CD4-positive, alpha-beta memory T cell (primary cell): Measurements from ENCODE around the gene DNAJB9. TPM values are rescaled to one million over a fixed set of nuclear protein-coding genes. Genes with fewer than 3 reads are reported as not detected.
A peak's percentile ranks its signal among the peaks of the same experiment; 100 is the strongest.

ENCODE experiments used
- CTCF ChIA-PET: fragments of 350-600 bp; sonication (Branson Sonifier 250); formaldehyde crosslinking; loops from one replicate; lab custom pipeline; 2021; ENCODE audit warnings: inconsistent platforms; ENCODE audit not compliant: partially characterized antibody; lab: Charles Lee
- POLR2A ChIA-PET: fragments of 350-600 bp; sonication (Branson Sonifier 250); formaldehyde crosslinking; loops from one replicate; lab custom pipeline; 2021; ENCODE audit not compliant: partially characterized antibody; lab: Charles Lee
- DNase-seq, 5 donors: peaks; one replicate each; pipeline versions ENCODE4 v3.0.0 to v3.0.0-alpha.2; 2020 to 2022; ENCODE audit warnings: mixed read lengths in 1 of 5
- H3K27ac ChIP-seq: one replicate; pipeline ENCODE4 v1.7.0; 2013; ENCODE audit warnings: low read depth, low read length
- H3K27me3 ChIP-seq: 2 replicates; pipeline ENCODE4 v1.7.0; 2013; ENCODE audit warnings: mild to moderate bottlenecking, low read length, moderate library complexity; ENCODE audit not compliant: insufficient read depth
- H3K36me3 ChIP-seq: 2 replicates; pipeline ENCODE4 v1.7.0; 2013; ENCODE audit warnings: mild to moderate bottlenecking, low read length, moderate library complexity; ENCODE audit not compliant: insufficient read depth
- H3K4me1 ChIP-seq: 2 replicates; pipeline ENCODE4 v1.7.0; 2013; ENCODE audit warnings: mild to moderate bottlenecking, low read length, moderate library complexity; ENCODE audit not compliant: insufficient read depth
- H3K4me3 ChIP-seq, 2 donors: one replicate each; pipeline ENCODE4 v1.7.0; 2013; ENCODE audit warnings: low read length in 2 of 2, mild to moderate bottlenecking in 1 of 2
- H3K9me3 ChIP-seq, 2 donors: one replicate each; pipeline ENCODE4 v1.7.0; 2013; ENCODE audit warnings: low read length in 2 of 2, control low read depth in 1 of 2; ENCODE audit not compliant: control insufficient read depth in 1 of 2
- H3K27ac Mint-ChIP-seq, 7 donors: one replicate each; pipeline ENCODE4 v1.8.0; 2020 to 2021; ENCODE audit warnings: mixed read lengths in 7 of 7, mild to moderate bottlenecking in 6 of 7, inconsistent platforms in 3 of 7, moderate library complexity in 3 of 7
- H3K27me3 Mint-ChIP-seq, 2 donors: one replicate each; pipeline ENCODE4 v1.8.0; 2020 to 2021; ENCODE audit warnings: mixed read lengths in 2 of 2
- H3K36me3 Mint-ChIP-seq, 2 donors: one replicate each; pipeline ENCODE4 v1.8.0; 2020 to 2021; ENCODE audit warnings: mixed read lengths in 2 of 2, inconsistent platforms in 1 of 2, mild to moderate bottlenecking in 1 of 2
- H3K4me1 Mint-ChIP-seq, 4 donors: one replicate each; pipeline ENCODE4 v1.8.0; 2020 to 2021; ENCODE audit warnings: mixed read lengths in 4 of 4, mild to moderate bottlenecking in 1 of 4
- H3K4me3 Mint-ChIP-seq, 8 donors: one replicate each; pipeline ENCODE4 v1.8.0; 2020 to 2021; ENCODE audit warnings: mixed read lengths in 8 of 8, mild to moderate bottlenecking in 7 of 8, moderate library complexity in 6 of 8, inconsistent platforms in 3 of 8
- H3K9me3 Mint-ChIP-seq, 8 donors: one replicate each; pipeline ENCODE4 v1.8.0; 2020 to 2021; ENCODE audit warnings: mixed read lengths in 8 of 8, mild to moderate bottlenecking in 5 of 8, inconsistent platforms in 3 of 8, moderate library complexity in 1 of 8
- intact Hi-C: fragments of 100-400 bp; cut with micrococcal nuclease; formaldehyde crosslinking; loops from one replicate; pipeline ENCODE4 v1.15.1; 2023
- polyA plus RNA-seq, 2 donors: library from polyadenylated mRNA; unstranded; fragments of 300-500 nt; fragmentation: Illumina TruSeq; gene quantifications; one replicate each; pipeline ENCODE4 v1.2.3, GENCODE V29; 2021
- total RNA-seq, 2 experiments: library from RNA; stranded (reverse); gene quantifications; one replicate each; pipeline ENCODE4 v1.2.3, GENCODE V29; 2021

Gene DNAJB9
- total and polyA plus RNA-seq, 4 experiments from 2014 or later, result 30.2 to 138 (median 46.4) TPM

GRCh38 chr7:108589199-108589598 lies 19.5 kb downstream of the DNAJB9 start:
- CTCF ChIA-PET, result no interaction called here
- no peaks in the 10 kb centered on the region for H3K4me1 Mint-ChIP-seq

GRCh38 chr7:108589874-108590273 lies 20.2 kb downstream of the DNAJB9 start:
- no peak overlapping the region for H3K27ac Mint-ChIP-seq
- POLR2A ChIA-PET, result no interaction called here
- no peaks in the 10 kb centered on the region for H3K36me3 Mint-ChIP-seq
- Histone ChIP-seq H3K4me1 (no peaks in the 10 kb centered on the region), H3K4me3 (no peak overlapping the region), H3K9me3 (no peaks in the 10 kb centered on the region), H3K36me3 (no peaks in the 10 kb centered on the region), H3K27me3 (no peaks in the 10 kb centered on the region), H3K27ac (no peak overlapping the region)
- no peak for DNase-seq
- CTCF ChIA-PET, result no interaction called here
- intact Hi-C loops, result no loop called here
- H3K9me3 Mint-ChIP-seq, result no peaks in the 10 kb centered on the region
- no peak overlapping the region for H3K4me3 Mint-ChIP-seq
- H3K4me1 Mint-ChIP-seq, result no peaks in the 10 kb centered on the region
- peaks cover 0 to 1% of the 10 kb centered on the region in 2 donors for H3K27me3 Mint-ChIP-seq

More at GRCh38 chr7:108589199-108589598, 19.5 kb downstream of the DNAJB9 start:
- Mint-ChIP-seq H3K36me3 (no peaks in the 10 kb centered on the region), H3K27me3 (peaks cover 0 to 1% of the 10 kb centered on the region in 2 donors), H3K9me3 (no peaks in the 10 kb centered on the region), H3K4me3 (no peak overlapping the region), H3K27ac (no peak overlapping the region)
- Histone ChIP-seq H3K27ac (no peak overlapping the region), H3K36me3 (no peaks in the 10 kb centered on the region), H3K4me3 (no peak overlapping the region), H3K9me3 (no peaks in the 10 kb centered on the region), H3K4me1 (no peaks in the 10 kb centered on the region), H3K27me3 (no peaks in the 10 kb centered on the region)
- intact Hi-C loops, result no loop called here
- POLR2A ChIA-PET, result no interaction called here
- DNase-seq, result no peak

- Histone ChIP-seq H3K27me3 (no peaks in the 10 kb centered on the region), H3K9me3 (no peaks in the 10 kb centered on the region), H3K4me1 (no peaks in the 10 kb centered on the region), H3K36me3 (no peaks in the 10 kb centered on the region), H3K4me3 (no peak overlapping the region), H3K27ac (no peak overlapping the region)
- Mint-ChIP-seq H3K27ac (no peak overlapping the region), H3K9me3 (no peaks in the 10 kb centered on the region), H3K27me3 (peaks cover 0 to 1% of the 10 kb centered on the region in 2 donors), H3K4me1 (no peaks in the 10 kb centered on the region), H3K4me3 (no peak overlapping the region), H3K36me3 (no peaks in the 10 kb centered on the region)
- POLR2A ChIA-PET, result no interaction called here
- no peak for DNase-seq
- intact Hi-C loops, result no loop called here
- CTCF ChIA-PET, result no interaction called here
Observed at GRCh38 chr7:108590606-108591005, 20.9 kb downstream of the DNAJB9 start.

- no peaks in the 10 kb centered on the region for H3K9me3 ChIP-seq
- no peak for DNase-seq
- no peaks in the 10 kb centered on the region for H3K36me3 ChIP-seq
- Mint-ChIP-seq H3K4me3 (no peak overlapping the region), H3K4me1 (no peaks in the 10 kb centered on the region), H3K27me3 (peaks cover 2 to 3% of the 10 kb centered on the region in 2 donors), H3K36me3 (no peaks in the 10 kb centered on the region), H3K9me3 (no peaks in the 10 kb centered on the region), H3K27ac (peak overlapping the region in 1 of 7 donors; percentile 15)
- intact Hi-C loops, result no loop called here
- POLR2A ChIA-PET, result no interaction called here
- CTCF ChIA-PET, result no interaction called here
- H3K4me3 ChIP-seq, result no peak overlapping the region
- no peaks in the 10 kb centered on the region for H3K4me1 ChIP-seq
- H3K27ac ChIP-seq, result no peak overlapping the region
- H3K27me3 ChIP-seq, result no peaks in the 10 kb centered on the region
Observed at GRCh38 chr7:108592646-108593201, 23.1 kb downstream of the DNAJB9 start.

DNA sequence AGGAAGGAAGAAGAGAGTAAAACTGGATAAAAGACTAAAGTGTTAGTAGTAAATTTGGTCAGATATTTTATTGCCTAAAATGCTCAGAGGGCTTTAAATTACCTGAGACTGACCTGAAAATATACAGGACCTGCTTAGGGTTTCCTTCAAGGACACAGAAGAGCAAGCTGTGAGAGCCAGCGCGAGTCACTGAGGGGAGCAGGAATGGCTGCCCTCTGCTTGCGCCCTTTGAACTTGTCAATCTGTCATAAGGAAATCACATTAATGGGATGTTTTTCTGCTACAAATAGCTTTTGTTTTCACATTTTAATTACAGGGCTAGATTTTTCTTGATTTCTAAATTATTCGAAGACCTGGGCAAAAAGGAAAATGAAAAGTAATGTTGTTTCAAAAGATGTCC lies 26.9 kb downstream of the DNAJB9 start:
- ChIA-PET CTCF (interaction anchor here (0.7 kb wide), 1 partner anchor 14 kb away, joined by 3 read pairs; no protein-coding TSS in a partner anchor), POLR2A (no interaction called here)
- DNase-seq, result no peak
- Mint-ChIP-seq H3K27me3 (peaks cover 10 to 11% of the 10 kb centered on the region in 2 donors), H3K9me3 (no peaks in the 10 kb centered on the region), H3K4me3 (no peak overlapping the region), H3K36me3 (no peaks in the 10 kb centered on the region), H3K4me1 (no peaks in the 10 kb centered on the region), H3K27ac (no peak overlapping the region)
- H3K27me3 ChIP-seq, result no peaks in the 10 kb centered on the region
- H3K4me3 ChIP-seq, result no peak overlapping the region
- intact Hi-C loops, result no loop called here
- H3K36me3 ChIP-seq, result no peaks in the 10 kb centered on the region
- no peaks in the 10 kb centered on the region for H3K9me3 ChIP-seq
- no peaks in the 10 kb centered on the region for H3K4me1 ChIP-seq
- no peak overlapping the region for H3K27ac ChIP-seq

GRCh38 chr7:108598153-108598552 lies 28.5 kb downstream of the DNAJB9 start:
- H3K27ac Mint-ChIP-seq, result no peak overlapping the region
- ChIA-PET POLR2A (no interaction called here), CTCF (no interaction called here)
- Histone ChIP-seq H3K4me3 (no peak overlapping the region), H3K27me3 (no peaks in the 10 kb centered on the region), H3K4me1 (no peaks in the 10 kb centered on the region), H3K36me3 (no peaks in the 10 kb centered on the region), H3K9me3 (no peaks in the 10 kb centered on the region), H3K27ac (no peak overlapping the region)
- intact Hi-C loops, result no loop called here
- no peak overlapping the region for H3K4me3 Mint-ChIP-seq
- H3K36me3 Mint-ChIP-seq, result no peaks in the 10 kb centered on the region
- no peaks in the 10 kb centered on the region for H3K4me1 Mint-ChIP-seq
- no peak for DNase-seq
- H3K9me3 Mint-ChIP-seq, result no peaks in the 10 kb centered on the region
- H3K27me3 Mint-ChIP-seq, result peaks cover 10 to 11% of the 10 kb centered on the region in 2 donors

GRCh38 chr7:108598914-108599580 lies 29.4 kb downstream of the DNAJB9 start:
- no peaks in the 10 kb centered on the region for H3K4me1 Mint-ChIP-seq
- CTCF ChIA-PET, result no interaction called here

More at GRCh38 chr7:108598914-108599580, 29.4 kb downstream of the DNAJB9 start:
- Histone ChIP-seq H3K36me3 (no peaks in the 10 kb centered on the region), H3K27ac (no peak overlapping the region), H3K4me1 (no peaks in the 10 kb centered on the region), H3K27me3 (no peaks in the 10 kb centered on the region), H3K4me3 (no peak overlapping the region), H3K9me3 (no peaks in the 10 kb centered on the region)
- intact Hi-C loops, result no loop called here
- H3K27ac Mint-ChIP-seq, result no peak overlapping the region
- no peaks in the 10 kb centered on the region for H3K36me3 Mint-ChIP-seq
- no peak overlapping the region for H3K4me3 Mint-ChIP-seq
- POLR2A ChIA-PET, result no interaction called here
- H3K27me3 Mint-ChIP-seq, result peaks cover 10% of the 10 kb centered on the region in 2 donors
- no peaks in the 10 kb centered on the region for H3K9me3 Mint-ChIP-seq
- no peak for DNase-seq
